GM18868 (cell line): ENCODE measurements around the gene KIR3DL2.
"Not testable (repeated sequence)": the region's sequence is repeated elsewhere in the genome, so short reads cannot be mapped to it uniquely, and the experiment has no call there.

ENCODE experiments used
- ATAC-seq: cut with Tn5 transposase; IDR thresholded peaks from one replicate; pipeline ENCODE4 v1.9.1; 2021; ENCODE audit warnings: mild to moderate bottlenecking, moderate library complexity; ENCODE audit not compliant: unreplicated experiment

The KIR3DL2 gene

GRCh38 chr19:54850061-54850640 lies at the start of gene KIR3DL2:
TSS of gene KIR3DL2 (plus strand) at chr19:54850443. CDS start at chr19:54850476, 33 bp downstream.
- ATAC-seq: not testable (repeated sequence)

GRCh38 chr19:54803410-54803809 lies 46.8 kb upstream of the KIR3DL2 start, which contains the start of gene KIR2DL4:
TSS of gene KIR2DL4 (plus strand) at chr19:54803610. CDS start at chr19:54803652, 42 bp downstream.
- ATAC-seq: no peak

- no peak for ATAC-seq
These were observed 46.1 kb upstream of the KIR3DL2 start for GRCh38 chr19:54804101-54804500.

GRCh38 chr19:54804571-54804970 lies 45.7 kb upstream of the KIR3DL2 start:
- ATAC-seq: no peak

- ATAC-seq: no peak
These were observed 44.4 kb upstream of the KIR3DL2 start for GRCh38 chr19:54805665-54806515.

- ATAC-seq: no peak
These were observed 43.8 kb upstream of the KIR3DL2 start for GRCh38 chr19:54806516-54806838.

- ATAC-seq: not testable (repeated sequence)
These were observed 35.7 kb upstream of the KIR3DL2 start for GRCh38 chr19:54814571-54814970.

GRCh38 chr19:54816251-54816650 lies 34.0 kb upstream of the KIR3DL2 start, which contains the start of gene KIR3DL1:
TSS of gene KIR3DL1 (plus strand) at chr19:54816468.
- not testable (repeated sequence) for ATAC-seq

- no peak for ATAC-seq
These were observed 32.3 kb upstream of the KIR3DL2 start for GRCh38 chr19:54817670-54818536.

GRCh38 chr19:54824416-54824815 lies 25.8 kb upstream of the KIR3DL2 start:
- ATAC-seq: not testable (repeated sequence)

GRCh38 chr19:54825326-54825725 lies 24.9 kb upstream of the KIR3DL2 start:
- ATAC-seq: not testable (repeated sequence)

- not testable (repeated sequence) for ATAC-seq
These were observed 22.2 kb upstream of the KIR3DL2 start for GRCh38 chr19:54828064-54828463.

- ATAC-seq: not testable (repeated sequence)
These were observed 17.7 kb upstream of the KIR3DL2 start, which contains the start of gene KIR2DS4 for GRCh38 chr19:54832496-54832895. TSS of gene KIR2DS4 (plus strand) at chr19:54832676.

GRCh38 chr19:54835126-54835525 lies 15.1 kb upstream of the KIR3DL2 start:
- not testable (repeated sequence) for ATAC-seq

GRCh38 chr19:54837522-54837921 lies 12.7 kb upstream of the KIR3DL2 start:
- not testable (repeated sequence) for ATAC-seq

- not testable (repeated sequence) for ATAC-seq
These were observed 7.1 kb upstream of the KIR3DL2 start for GRCh38 chr19:54843171-54843570.

- ATAC-seq: no peak
These were observed 687 bp downstream of the KIR3DL2 start for GRCh38 chr19:54850930-54851329.

- ATAC-seq: no peak
These were observed 1.1 kb downstream of the KIR3DL2 start for GRCh38 chr19:54851353-54851752.

GRCh38 chr19:54855241-54855640 lies 5.0 kb downstream of the KIR3DL2 start:
- ATAC-seq: not testable (repeated sequence)

GRCh38 chr19:54858476-54858875 lies 8.2 kb downstream of the KIR3DL2 start:
- ATAC-seq: not testable (repeated sequence)

GRCh38 chr19:54859421-54859820 lies 9.2 kb downstream of the KIR3DL2 start:
- not testable (repeated sequence) for ATAC-seq
